ENCODE results near the gene SIAH2.

The SIAH2 gene

DNA sequence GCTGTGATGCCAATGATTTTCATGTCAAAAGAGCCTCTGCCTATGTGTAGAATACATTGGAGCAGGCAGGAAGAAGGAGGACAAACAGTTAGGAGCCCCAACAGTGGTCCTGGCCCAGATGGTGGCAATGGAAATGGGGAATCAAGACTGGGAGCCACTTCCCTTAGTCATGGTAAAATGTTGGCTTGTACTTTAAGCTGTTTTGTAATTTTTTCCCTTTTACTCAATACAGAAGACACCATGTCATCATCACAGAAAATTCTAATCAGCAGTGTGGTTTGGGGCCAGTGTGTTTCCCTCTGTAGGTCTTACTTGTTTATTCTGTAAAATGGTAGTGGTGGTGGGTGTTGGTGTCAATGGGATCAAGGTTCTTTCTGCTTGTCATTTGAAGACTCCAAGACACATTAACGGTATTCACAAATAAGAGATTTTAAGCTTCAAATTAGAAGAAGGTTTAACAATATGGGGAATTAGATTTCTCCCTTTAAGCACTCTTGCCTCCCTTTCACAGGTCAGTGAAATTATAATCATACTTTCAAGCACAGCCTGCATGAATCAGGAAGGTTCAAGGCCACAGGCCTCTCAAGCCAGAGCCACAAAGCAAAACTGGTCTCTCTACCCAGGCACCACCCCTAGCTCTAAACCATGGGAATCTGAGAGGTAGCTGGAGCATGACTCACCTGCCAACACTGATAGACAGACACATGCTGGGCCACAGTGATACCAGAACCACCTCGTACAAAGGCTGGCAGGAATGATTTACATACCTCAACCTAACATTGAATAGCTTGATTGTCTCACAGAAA lies 24.9 kb downstream of the SIAH2 start:
- H3K4me1 ChIP-seq (ENCODE audit: insufficient read depth, low read length) = peaks cover 21% of the 10 kb centered on the region
- H3K27ac ChIP-seq (ENCODE audit: low read length) = no peak overlapping the region
- H3K9ac ChIP-seq (ENCODE audit: low read depth, low read length) = no peak overlapping the region
- no peak overlapping the region for H3K4me3 ChIP-seq (ENCODE audit: low read length)
- no peaks in the 10 kb centered on the region for H3K9me3 ChIP-seq (ENCODE audit: insufficient read depth, low read depth, low read length)
- no peaks in the 10 kb centered on the region for H3K36me3 ChIP-seq (ENCODE audit: insufficient read depth, low read depth, low read length)
- H3K27me3 ChIP-seq (ENCODE audit: insufficient read depth, low read length) = no peaks in the 10 kb centered on the region

DNA sequence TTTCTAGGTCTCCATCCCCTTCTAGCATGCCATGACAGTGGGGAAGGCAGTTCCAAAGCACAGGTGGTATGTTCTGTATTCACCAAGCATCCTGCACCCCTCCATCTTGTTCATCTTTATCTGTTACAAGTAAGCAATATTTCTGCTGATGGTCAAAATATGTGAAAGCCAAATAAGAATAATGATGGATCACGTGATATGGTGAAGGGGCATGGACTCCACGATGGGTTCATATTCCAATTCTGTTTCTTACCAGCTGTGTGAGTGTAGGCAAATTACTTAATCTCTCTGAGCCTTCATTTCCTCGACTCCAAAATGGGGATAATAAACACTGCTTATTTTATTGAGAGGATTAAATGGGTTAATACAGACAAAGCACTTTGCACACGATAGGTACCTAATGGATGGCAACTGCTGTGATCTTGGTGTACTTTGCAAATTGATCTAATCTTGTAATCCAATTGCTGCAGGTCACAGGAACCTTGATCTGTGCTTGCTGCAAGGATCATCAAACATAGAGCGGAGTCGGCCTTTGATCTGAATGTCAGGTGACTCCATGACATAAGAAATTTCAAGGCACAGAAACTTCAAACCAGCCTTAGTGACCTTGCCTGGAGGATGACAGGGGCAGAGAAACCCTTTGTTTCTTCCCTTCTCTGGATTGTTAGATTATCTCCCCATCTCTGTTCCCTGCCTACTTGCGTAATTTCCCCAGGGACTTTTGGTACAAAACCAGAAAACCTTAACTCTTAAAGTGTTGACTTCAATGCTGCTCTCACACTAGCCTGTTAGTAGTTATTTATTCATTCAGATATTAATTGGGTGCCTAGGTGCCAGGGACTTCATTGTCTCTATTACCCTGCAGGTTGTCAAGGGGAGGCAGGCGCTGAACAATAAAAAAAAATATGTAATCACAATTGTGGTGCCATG lies 25.8 kb downstream of the SIAH2 start:
- Histone ChIP-seq H3K4me1 (ENCODE audit: insufficient read depth, low read length) (peaks cover 21% of the 10 kb centered on the region), H3K27ac (ENCODE audit: low read length) (no peak overlapping the region), H3K36me3 (ENCODE audit: insufficient read depth, low read depth, low read length) (no peaks in the 10 kb centered on the region), H3K9ac (ENCODE audit: low read depth, low read length) (no peak overlapping the region), H3K4me3 (ENCODE audit: low read length) (no peak overlapping the region), H3K9me3 (ENCODE audit: insufficient read depth, low read depth, low read length) (no peaks in the 10 kb centered on the region), H3K27me3 (ENCODE audit: insufficient read depth, low read length) (no peaks in the 10 kb centered on the region)

GRCh38 chr3:150736316-150736719 lies 26.7 kb downstream of the SIAH2 start:
- Histone ChIP-seq H3K27ac (ENCODE audit: low read length) (no peak overlapping the region), H3K9ac (ENCODE audit: low read depth, low read length) (no peak overlapping the region), H3K4me3 (ENCODE audit: low read length) (no peak overlapping the region), H3K4me1 (ENCODE audit: insufficient read depth, low read length) (peaks cover 21% of the 10 kb centered on the region), H3K36me3 (ENCODE audit: insufficient read depth, low read depth, low read length) (no peaks in the 10 kb centered on the region), H3K27me3 (ENCODE audit: insufficient read depth, low read length) (no peaks in the 10 kb centered on the region), H3K9me3 (ENCODE audit: insufficient read depth, low read depth, low read length) (no peaks in the 10 kb centered on the region)

GRCh38 chr3:150734795-150735119 lies 28.2 kb downstream of the SIAH2 start:
- Histone ChIP-seq H3K9ac (ENCODE audit: low read depth, low read length) (no peak overlapping the region), H3K9me3 (ENCODE audit: insufficient read depth, low read depth, low read length) (no peaks in the 10 kb centered on the region), H3K4me3 (ENCODE audit: low read length) (no peak overlapping the region), H3K4me1 (ENCODE audit: insufficient read depth, low read length) (peaks cover 21% of the 10 kb centered on the region), H3K36me3 (ENCODE audit: insufficient read depth, low read depth, low read length) (no peaks in the 10 kb centered on the region), H3K27ac (ENCODE audit: low read length) (no peak overlapping the region), H3K27me3 (ENCODE audit: insufficient read depth, low read length) (no peaks in the 10 kb centered on the region)

DNA sequence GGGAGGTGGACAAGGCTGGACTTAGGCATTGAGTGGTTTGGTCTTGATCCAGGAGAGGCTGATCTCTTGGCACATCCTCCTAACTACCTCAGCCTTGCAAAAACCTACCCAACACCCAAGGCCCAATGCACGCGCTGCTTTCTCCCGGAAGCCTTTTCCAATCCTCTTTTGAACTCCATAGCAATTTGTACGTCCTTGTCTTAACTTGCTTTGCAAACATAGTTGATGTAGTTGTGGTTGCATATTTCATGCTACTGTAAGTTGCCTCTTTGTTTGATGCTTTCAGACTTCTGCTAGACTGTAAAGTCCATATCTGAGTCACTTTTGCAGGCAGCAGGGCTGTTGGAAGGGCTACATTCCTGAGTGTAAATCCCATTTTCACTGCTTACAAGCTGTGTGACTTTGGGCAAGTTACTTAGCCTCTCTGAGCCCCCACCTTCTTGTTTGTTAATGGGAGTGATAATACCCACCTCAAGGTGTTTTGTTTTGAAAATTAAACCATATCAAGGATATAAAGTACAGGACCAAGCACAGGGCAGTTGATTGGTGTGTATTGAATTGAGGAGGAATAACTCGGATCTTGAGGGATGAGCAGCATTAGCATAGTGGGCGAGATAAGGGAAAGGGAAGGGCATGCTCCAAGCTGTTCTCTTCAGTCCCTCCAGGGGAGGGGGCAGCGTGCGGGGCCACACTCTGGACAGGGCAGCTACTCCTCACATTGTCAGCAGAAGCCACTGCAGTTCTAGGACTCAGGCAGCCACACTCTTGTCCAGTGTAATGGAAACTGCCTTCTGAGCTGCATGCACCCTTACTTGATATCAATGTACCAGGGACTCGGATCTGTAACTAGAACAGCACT lies 28.8 kb downstream of the SIAH2 start:
- Histone ChIP-seq H3K9me3 (ENCODE audit: insufficient read depth, low read depth, low read length) (no peaks in the 10 kb centered on the region), H3K27ac (ENCODE audit: low read length) (no peak overlapping the region), H3K9ac (ENCODE audit: low read depth, low read length) (no peak overlapping the region), H3K36me3 (ENCODE audit: insufficient read depth, low read depth, low read length) (no peaks in the 10 kb centered on the region), H3K4me3 (ENCODE audit: low read length) (no peak overlapping the region), H3K4me1 (ENCODE audit: insufficient read depth, low read length) (peaks cover 21% of the 10 kb centered on the region), H3K27me3 (ENCODE audit: insufficient read depth, low read length) (no peaks in the 10 kb centered on the region)

GRCh38 chr3:150733373-150733935 lies 29.5 kb downstream of the SIAH2 start:
- H3K4me1 ChIP-seq (ENCODE audit: insufficient read depth, low read length) = peaks cover 17% of the 10 kb centered on the region
- no peaks in the 10 kb centered on the region for H3K9me3 ChIP-seq (ENCODE audit: insufficient read depth, low read depth, low read length)
- H3K27me3 ChIP-seq (ENCODE audit: insufficient read depth, low read length) = no peaks in the 10 kb centered on the region
- no peak overlapping the region for H3K27ac ChIP-seq (ENCODE audit: low read length)
- H3K4me3 ChIP-seq (ENCODE audit: low read length) = no peak overlapping the region
- H3K9ac ChIP-seq (ENCODE audit: low read depth, low read length) = no peak overlapping the region
- H3K36me3 ChIP-seq (ENCODE audit: insufficient read depth, low read depth, low read length) = no peaks in the 10 kb centered on the region

DNA sequence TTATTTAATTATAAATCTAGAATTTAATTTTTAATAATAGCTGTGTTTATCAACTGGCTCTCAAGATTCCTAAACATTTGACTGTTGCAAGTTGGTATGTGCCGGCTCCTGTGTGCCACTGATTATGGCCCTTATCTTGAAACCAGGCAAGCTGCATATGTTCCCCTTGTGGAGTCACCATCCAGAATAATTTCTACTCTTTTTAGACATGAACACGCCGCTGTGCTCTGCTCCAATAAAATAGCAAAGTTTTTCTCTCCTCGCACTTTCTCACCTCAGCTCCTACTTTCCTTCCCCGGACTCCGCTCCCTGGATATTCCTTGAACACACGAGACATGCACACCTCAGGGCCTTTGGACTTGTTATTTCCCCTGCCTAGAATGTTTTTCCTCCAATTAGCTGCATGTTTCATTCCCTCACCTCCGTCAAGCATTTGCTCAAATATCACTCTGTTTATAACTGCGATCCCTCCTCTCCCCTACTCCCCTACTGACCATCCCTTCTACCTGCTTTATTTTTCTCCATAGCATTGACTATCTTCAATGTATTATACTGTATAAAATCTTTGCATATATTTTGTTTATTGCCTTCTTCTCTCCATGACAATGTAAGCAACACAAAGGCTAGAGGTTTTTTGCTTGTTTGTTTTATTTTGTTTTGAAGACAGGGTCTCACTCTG lies 33.1 kb downstream of the SIAH2 start:
- Histone ChIP-seq H3K27ac (ENCODE audit: low read length) (no peak overlapping the region), H3K4me3 (ENCODE audit: low read length) (no peak overlapping the region), H3K36me3 (ENCODE audit: insufficient read depth, low read depth, low read length) (no peaks in the 10 kb centered on the region), H3K4me1 (ENCODE audit: insufficient read depth, low read length) (no peaks in the 10 kb centered on the region), H3K27me3 (ENCODE audit: insufficient read depth, low read length) (no peaks in the 10 kb centered on the region), H3K9ac (ENCODE audit: low read depth, low read length) (no peak overlapping the region), H3K9me3 (ENCODE audit: insufficient read depth, low read depth, low read length) (no peaks in the 10 kb centered on the region)

- H3K4me1 ChIP-seq (ENCODE audit: insufficient read depth, low read length) = no peaks in the 10 kb centered on the region
- H3K36me3 ChIP-seq (ENCODE audit: insufficient read depth, low read depth, low read length) = no peaks in the 10 kb centered on the region
- no peak overlapping the region for H3K9ac ChIP-seq (ENCODE audit: low read depth, low read length)
- H3K27me3 ChIP-seq (ENCODE audit: insufficient read depth, low read length) = no peaks in the 10 kb centered on the region
- H3K9me3 ChIP-seq (ENCODE audit: insufficient read depth, low read depth, low read length) = no peaks in the 10 kb centered on the region
- no peak overlapping the region for H3K4me3 ChIP-seq (ENCODE audit: low read length)
- H3K27ac ChIP-seq (ENCODE audit: low read length) = no peak overlapping the region
Observed at GRCh38 chr3:150727653-150728502, 35.1 kb downstream of the SIAH2 start.

DNA sequence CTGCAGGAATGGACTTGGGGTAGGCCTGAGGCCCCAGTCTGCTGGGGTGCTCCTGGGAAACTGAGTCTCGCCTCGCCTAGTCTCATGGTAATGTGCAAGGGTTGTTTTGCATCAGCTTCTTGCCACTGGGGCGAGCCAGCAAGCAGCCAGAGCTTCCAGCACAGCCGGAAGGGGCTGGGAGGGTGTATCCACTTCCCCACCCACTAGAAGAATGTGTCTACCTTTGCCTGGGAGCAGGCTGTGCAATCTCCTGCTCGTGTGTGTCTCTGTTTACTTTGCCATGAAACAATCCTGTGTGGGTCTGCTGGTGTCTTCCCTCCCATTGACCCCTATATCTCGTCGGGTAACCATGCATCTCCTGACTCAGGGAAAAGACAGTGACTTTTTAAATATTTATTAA lies 37.4 kb downstream of the SIAH2 start:
- Histone ChIP-seq H3K4me1 (ENCODE audit: insufficient read depth, low read length) (no peaks in the 10 kb centered on the region), H3K9ac (ENCODE audit: low read depth, low read length) (no peak overlapping the region), H3K9me3 (ENCODE audit: insufficient read depth, low read depth, low read length) (no peaks in the 10 kb centered on the region), H3K36me3 (ENCODE audit: insufficient read depth, low read depth, low read length) (no peaks in the 10 kb centered on the region), H3K27me3 (ENCODE audit: insufficient read depth, low read length) (no peaks in the 10 kb centered on the region), H3K4me3 (ENCODE audit: low read length) (no peak overlapping the region), H3K27ac (ENCODE audit: low read length) (no peak overlapping the region)

DNA sequence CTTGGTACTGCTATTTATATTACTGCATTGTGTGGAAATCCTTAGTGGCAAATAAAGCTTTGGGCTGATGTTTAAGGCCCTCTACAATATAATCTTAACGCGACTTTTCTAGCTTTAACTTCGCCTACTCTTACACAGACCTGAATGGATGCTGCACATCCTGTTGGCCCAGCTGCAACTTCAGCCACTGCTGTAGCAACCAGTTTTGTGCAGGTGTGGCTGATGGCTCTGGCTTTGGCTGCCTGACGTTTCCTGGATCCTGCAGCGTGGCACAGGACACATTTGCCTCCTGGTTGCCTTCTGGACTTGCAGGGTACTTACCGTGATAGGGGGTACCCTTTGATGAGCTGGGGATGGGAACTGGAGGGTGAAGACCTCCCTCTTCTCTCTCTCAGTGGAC lies 39.0 kb downstream of the SIAH2 start:
- Histone ChIP-seq H3K9ac (ENCODE audit: low read depth, low read length) (no peak overlapping the region), H3K4me1 (ENCODE audit: insufficient read depth, low read length) (no peaks in the 10 kb centered on the region), H3K9me3 (ENCODE audit: insufficient read depth, low read depth, low read length) (no peaks in the 10 kb centered on the region), H3K4me3 (ENCODE audit: low read length) (no peak overlapping the region), H3K27me3 (ENCODE audit: insufficient read depth, low read length) (no peaks in the 10 kb centered on the region), H3K27ac (ENCODE audit: low read length) (no peak overlapping the region), H3K36me3 (ENCODE audit: insufficient read depth, low read depth, low read length) (no peaks in the 10 kb centered on the region)

Data from iPS-20b (cell line).